HG02623 (cell line): ENCODE data around the gene PAQR9.
"Not testable (repeated sequence)": the region's sequence is repeated elsewhere in the genome, so short reads cannot be mapped to it uniquely, and the experiment has no call there.

ENCODE experiments used
- ATAC-seq: cut with Tn5 transposase; IDR thresholded peaks from one replicate; pipeline ENCODE4 v1.9.1; 2021; ENCODE audit warnings: moderate library complexity; ENCODE audit not compliant: unreplicated experiment

PAQR9 gene, protein sequence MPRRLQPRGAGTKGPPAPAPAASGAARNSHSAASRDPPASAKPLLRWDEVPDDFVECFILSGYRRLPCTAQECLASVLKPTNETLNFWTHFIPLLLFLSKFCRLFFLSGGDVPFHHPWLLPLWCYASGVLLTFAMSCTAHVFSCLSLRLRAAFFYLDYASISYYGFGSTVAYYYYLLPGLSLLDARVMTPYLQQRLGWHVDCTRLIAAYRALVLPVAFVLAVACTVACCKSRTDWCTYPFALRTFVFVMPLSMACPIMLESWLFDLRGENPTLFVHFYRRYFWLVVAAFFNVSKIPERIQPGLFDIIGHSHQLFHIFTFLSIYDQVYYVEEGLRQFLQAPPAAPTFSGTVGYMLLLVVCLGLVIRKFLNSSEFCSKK

DNA sequence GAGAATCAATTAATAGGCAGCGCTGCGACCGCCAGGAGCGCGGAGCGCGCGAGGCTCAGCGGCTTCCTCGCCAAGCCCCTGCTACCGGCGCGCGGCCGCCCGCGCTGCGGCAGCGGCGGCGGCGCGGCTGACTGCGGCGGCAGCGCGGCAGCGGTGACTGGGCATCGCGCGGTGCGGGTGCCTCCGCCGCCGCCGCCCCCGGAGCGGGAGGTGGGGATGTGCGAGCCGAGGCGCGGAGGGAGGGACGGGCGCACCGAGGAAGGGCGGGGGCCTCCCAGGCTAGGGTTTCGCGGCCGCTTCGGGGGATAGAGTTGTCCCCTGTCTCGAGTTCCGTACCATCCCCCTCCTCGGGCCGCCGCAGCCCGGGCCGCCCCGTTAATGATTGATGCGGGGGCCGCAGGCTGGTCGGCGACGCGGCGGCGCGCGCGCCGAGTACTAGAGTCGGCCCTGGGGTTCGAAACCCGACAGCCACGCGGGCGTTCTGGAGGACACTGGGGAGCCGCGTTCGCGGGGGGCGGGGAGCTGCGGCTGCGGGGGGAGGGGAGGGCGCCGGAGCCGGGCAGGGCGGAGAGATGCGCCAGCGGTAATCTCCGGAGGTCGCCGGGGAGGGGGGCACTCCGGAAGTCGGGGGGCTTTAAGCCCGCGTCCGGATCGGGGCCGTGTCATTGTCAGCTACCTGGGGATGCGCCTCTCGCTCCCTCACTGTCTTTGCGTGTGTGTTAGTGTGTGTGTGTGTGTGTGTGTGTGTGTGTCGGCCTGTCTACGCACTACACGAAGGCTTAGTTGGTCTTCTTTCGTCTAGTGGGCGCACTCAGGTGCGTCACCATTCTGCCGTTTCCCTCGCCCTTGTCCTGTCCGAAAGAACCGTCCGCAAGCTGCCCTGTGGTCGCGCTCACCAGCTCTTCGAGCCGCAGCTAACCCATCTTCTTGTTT lies at the start of gene PAQR9:
Gene PAQR9 (minus strand): TSS at position 159 of the 933 bp plus-strand sequence. CDS start 338 bp downstream, outside the sequence.
- ATAC-seq: no peak

DNA sequence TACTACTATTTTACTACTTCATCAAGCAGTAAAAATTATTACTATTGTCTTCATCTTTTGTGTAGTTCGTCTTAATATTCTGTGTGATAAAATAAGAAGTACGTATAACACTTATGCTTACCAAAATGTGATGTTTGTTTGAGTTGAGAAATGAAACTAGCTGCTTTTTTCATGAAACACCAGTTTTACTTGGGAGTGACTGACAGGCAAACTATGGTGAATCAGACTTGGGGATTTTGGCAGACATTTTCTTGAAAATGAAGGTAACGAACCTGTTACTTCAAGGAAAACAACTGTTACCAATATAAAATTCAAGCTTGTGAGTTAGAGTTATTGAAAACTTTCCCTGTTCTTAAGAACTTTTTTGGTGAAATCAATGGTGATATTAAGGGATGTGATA lies 48.2 kb upstream of the PAQR9 start:
- ATAC-seq: no peak

DNA sequence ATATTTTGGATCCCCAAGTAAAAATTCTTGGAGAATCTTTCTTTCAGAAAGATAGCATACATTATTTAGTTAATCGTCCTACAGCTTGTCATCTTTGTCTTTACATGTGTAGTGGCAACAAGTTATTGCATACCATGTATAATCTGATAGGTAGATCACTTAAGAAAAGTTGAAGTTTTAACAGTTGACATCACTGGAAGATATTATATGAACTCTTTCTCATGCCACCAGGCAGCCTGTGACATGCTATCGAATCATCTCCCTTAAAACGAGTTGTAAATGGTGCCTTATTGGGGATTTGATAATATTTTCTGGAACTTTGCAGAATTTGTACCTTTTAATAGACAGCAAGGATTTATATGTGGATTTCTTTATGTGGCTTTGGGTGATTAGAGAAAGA lies 46.5 kb upstream of the PAQR9 start:
- ATAC-seq: no peak

DNA sequence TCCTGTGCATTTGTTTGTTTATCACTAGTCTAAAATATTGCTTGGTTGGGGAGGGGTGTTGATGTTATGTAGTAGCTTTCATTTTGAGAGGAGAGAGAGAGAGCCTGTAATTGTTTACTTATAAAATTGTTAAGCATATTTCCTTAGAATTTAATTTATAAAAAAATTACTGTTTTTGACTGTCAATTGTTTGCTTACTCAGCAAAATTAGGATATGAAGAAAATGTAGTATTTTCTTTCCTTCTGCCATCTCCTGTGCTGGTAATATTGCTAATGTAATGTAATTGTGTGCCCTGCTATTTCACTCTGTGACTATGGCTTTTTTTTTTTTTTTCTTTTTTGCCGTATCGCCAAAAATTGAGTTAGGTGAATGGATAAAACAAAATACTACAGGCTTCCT lies 41.3 kb upstream of the PAQR9 start:
- ATAC-seq: no peak

DNA sequence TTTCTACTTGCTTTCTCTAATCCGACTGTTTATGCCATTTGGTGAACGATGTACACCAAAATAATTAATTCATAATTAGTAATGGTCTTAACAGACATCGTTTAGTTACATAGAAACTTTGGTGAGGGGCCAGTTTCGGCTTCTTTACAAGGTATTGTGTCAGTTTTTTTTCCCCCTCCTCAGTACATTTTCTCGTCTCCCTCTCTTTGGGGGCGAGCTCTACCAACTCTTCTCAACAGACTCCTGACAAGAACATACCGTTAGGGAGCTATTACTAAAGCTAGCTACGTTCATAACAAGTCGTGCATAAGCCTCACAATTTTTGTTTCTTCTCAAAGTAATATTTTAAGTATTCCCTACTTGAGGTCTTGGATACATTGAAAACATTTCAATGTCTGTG lies 39.3 kb upstream of the PAQR9 start:
- ATAC-seq: no peak

DNA sequence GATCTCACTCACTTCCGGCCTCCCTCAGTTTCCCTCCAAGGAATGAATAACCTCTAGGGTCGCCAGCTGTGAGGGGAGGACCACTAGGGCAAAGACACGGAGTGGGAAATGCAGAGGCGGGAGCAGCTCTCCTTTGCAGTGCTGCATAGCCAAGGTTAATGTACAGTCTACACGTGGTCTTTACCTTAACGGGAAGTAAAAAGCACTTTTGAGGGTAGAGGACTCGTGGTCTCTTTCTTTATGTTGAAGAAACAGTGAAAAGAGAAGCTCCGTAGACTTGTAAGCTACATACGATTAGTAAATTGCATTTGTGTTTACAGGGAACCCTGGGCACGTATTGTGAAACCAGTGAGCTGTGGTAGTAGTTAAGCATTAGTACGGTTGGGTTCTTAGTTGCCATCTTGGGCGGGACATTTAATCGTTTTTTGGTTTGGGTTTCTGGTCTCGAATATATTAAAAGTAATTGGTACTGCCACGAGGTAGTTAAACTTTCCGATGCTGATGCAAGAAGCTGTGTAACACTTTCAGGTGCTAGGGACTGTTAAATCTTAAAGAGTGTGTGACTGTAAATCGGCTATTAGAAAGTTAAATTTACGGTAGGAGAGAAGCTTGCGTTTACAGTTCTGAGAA lies 38.7 kb upstream of the PAQR9 start:
- peak; percentile 28 for ATAC-seq

DNA sequence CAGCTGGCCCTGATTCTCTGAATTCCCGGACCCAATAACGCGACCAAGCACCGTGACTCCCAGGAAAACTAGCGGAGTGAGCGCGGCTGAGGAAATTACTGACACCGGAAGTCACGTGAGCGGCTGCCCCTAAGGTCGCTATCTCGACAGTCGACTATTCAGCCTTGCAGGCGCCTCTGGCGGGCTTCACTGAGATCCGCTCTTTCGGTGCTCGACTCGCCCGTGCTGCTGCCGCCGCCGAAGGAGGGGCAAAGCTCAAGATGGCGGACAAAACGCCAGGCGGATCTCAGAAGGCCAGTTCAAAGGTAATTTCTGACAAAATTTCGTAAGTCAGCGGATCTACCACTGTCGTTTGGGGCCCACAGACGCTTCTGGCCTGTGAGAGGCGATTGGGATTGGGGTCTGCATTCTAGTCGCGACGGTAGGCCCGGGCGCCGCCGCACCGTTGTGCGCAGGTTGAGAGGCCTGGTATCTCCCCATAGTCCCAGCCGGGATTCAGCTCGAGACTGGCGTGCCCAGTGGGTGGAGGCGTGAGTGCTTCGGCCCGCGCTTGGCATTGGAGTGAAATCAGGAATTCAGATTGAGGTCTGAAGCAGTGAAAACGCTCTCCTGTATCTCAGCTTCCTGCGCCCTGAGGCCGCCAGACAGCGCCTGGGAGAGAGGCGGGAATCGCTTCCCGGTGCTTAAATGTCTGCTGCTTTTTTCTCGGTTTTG lies 38.1 kb upstream of the PAQR9 start, which contains the start of gene U2SURP:
Gene U2SURP (plus strand): TSS at position 202 of the 714 bp plus-strand sequence. CDS start 59 bp downstream, at position 261.
- ATAC-seq: peak; percentile 78

DNA sequence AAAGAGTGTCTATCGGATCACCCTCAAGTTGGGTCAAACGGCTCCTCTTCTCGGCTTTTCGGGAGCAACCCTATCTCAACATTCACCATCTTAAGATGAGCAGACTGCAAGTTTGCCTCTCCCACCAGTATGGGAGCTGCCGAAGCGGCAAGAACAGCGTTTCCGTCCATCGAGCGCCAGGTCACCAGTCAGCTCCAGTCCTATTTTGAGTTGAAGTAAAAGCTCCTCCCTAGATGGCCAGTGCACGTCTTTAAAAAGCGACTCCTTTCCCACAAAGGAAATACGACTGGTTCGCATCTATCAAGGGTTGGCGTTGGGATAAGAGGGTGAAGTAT lies 37.5 kb upstream of the PAQR9 start:
- peak; percentile 60 for ATAC-seq

DNA sequence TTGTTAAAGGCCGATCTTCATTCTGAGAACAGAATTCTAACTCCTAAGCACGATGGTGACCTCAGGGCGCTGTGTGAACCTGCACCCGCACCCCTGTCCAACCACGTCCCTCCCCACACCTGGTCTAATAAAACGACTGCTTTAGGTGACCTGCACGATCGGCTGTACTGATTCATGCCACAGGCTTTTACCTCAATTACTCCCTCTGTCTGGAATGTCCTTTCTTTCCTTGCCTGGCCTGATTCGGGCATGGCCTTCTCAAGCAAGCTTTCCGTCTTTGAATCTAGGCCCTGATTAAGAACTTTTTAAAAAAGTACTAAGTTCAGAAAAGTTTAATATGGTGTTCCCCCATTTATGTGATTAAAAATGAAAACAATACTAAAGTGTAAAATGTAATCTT lies 37.1 kb upstream of the PAQR9 start:
- ATAC-seq: no peak

DNA sequence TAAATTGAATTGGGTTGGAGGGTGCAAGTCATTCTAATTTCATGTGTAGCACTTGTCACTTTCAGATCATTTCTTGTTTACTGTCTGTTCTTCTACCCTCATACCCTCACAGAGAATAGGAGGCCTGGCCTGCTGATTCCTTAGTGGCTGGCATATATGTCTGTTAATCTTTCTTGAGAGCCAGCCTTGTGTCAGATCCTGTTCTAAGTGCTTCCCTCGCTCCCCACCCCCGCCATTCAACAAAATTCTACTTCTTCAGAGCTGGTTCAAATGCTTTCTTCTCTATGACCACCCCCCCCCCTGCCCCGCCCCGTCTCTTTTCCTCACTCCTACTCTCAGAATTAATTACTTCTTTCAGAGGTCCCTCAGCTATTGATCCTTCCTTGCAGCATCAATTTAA lies 36.4 kb upstream of the PAQR9 start:
- ATAC-seq: no peak

DNA sequence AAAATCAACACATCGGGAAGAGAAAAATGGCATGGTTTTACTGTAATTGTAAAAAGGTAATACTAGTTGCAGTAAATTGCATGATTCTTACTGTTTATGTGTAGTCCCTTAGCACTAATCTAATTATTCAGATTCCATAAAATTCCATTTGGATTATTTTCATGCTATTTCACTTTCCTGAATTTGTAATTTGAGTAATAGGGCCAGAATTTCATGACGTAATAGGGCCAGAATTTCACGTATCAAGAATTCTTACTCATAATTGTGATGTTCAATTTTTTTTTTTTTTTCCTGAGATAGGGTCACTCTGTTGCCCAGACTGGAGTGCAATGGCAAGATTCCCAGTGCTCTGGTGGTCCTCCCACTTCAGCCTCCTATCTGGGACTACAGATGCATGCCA lies 35.0 kb upstream of the PAQR9 start:
- ATAC-seq: no peak

DNA sequence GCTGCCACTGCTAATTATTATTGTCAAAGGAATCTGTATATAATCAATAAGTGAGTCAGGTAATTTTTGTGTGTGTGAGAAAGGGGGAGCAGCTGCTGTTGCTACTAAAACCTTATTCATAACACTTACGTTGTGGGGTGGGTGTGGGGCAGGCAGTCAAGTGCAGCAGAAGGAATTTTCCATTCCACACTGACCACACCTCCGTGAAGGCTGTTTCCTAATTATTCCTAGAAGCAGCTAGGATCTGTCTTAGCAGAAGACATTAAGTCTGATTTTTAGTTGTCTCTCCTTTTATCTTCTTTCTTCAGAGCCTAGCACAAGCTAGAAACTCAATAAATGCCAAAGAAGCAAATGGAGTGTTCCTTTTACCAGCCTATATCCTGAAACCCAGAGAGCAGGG lies 33.9 kb upstream of the PAQR9 start:
- no peak for ATAC-seq

DNA sequence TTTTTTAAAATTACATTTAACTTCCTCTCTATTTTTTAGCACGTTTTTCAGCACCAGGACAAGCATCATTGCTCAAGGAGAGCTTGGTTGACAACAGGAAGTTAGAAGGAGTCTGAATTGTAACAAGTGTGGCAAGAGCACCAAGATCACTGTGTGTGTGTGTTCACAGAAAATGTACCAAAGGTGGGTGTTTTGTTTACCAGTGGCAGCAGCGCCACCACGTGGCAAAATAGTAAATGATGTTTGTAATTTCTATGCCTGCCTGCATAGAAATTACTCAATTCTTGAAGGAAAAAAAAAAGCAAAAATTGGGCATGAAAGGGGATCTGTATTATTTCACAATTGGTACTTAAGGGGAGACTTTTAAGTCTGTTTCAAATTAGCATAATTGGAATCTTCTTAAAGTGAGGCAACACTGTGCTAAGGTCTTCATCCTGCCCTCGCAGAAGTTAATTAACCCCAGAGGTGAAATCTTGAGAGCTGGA lies 30.5 kb upstream of the PAQR9 start:
- peak; percentile 67 for ATAC-seq

DNA sequence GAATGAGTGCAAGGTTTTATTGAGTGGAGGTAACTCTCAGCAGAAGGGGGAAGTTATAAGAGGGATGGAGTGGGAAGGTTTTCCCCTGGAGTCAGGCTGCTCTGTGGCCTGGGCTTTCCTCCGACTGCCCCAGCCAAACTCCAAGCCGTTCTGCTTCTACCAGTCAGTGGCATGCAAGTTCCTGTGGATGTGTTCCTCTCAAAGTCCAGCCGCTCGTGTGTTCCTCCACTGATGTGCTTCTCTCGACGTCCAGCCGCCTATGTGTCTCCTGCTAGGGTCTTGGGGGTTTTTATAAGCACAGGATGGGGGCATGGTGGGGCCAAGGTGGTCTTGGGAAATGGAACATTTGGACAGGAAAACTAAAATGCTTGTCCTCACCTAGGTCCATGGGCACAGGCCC lies 28.8 kb upstream of the PAQR9 start:
- ATAC-seq: no peak

DNA sequence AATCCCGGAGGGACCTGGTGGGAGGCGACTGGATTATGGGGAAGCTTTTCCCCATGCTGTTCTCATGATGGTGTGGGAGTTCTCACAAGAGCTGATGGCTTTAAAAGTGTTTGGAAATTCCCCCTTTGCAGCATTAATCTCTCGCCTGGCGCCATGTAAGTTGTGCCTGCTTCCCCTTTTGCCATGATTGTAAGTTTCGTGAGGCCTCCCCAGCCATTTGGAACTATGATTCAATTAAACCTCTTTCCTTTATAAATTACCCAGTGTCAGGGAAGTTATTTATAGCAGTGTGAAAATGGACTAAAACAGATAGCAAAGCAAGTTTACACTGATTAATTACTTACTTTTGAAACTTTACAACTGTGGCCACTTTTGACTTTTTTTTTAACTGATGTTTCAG lies 27.2 kb upstream of the PAQR9 start:
- no peak for ATAC-seq

DNA sequence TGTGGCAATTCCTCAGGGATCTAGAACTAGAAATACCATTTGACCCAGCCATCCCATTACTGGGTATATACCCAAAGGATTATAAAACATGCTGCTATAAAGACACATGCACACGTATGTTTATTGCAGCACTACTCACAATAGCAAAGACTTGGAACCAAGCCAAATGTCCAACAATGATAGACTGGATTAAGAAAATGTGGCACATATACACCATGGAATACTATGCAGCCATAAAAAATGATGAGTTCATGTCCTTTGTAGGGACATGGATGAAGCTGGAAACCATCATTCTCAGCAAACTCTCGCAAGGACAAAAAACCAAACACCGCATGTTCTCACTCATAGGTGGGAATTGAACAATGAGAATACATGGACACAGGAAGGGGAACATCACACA lies 25.4 kb upstream of the PAQR9 start:
- ATAC-seq: not testable (repeated sequence)

DNA sequence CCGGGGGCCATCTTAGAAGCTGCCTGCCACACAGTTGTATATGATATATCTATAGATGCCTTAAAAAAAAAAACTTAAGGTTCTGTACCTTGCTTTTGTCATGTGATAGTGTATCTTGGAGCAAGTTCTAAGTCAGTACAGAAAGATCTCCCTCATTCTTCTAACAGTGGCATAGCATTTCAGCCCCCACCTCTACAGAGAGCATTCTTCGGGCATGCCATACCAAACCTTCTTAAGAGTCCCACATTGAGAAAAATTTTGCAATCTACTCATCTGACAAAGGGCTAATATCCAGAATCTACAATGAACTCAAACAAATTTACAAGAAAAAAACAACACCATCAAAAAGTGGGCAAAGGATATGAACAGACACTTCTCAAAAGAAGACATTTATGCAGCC lies 24.7 kb upstream of the PAQR9 start:
- ATAC-seq: not testable (repeated sequence)

DNA sequence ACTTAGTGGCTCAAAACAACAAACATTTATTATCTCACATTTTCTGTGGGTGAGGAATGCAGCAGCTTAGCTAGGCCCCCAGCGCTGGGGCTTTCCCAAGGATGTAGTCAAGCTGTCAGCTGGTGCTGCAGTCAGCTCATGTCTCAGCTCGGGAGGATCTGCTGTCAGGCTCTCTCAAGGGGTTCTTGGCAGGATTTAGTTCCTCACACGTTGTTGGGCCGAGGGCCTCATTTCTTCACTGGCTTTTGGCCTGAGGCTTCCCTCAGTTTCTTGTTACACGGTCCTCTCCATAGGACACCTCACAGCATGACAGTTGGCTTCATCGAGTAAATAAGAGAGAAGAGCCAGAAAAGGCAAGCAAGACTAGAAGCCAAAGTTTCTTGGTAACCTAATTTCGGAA lies 24.2 kb upstream of the PAQR9 start:
- ATAC-seq: no peak

DNA sequence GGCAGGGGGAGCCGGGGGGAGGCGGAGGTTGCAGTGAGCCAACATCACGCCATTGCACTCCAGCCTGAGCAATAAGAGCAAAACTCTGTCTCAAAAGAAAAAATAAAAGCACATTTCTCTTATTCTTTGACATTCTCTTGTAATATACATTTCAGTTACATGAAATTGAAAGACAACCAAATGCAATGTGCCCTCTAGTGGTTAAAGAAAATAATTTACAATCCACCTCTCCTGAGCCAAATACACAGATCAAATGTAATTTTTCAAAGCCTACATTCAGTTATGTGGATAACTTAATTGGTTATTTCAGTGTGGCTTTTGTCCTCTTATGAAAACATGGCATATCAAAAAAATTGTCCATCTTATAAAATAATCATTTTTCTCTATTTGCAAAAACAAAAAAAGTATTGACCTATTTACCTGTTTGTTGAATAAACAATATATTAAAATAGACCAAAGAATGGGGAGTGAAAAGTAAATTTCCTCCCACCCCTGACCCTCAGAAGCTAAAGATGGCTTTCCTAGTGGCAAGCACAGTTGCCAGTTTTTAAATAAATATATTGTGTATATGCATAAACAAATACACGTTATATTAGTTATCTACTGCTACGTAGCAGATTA lies 23.7 kb upstream of the PAQR9 start:
- ATAC-seq: no peak

DNA sequence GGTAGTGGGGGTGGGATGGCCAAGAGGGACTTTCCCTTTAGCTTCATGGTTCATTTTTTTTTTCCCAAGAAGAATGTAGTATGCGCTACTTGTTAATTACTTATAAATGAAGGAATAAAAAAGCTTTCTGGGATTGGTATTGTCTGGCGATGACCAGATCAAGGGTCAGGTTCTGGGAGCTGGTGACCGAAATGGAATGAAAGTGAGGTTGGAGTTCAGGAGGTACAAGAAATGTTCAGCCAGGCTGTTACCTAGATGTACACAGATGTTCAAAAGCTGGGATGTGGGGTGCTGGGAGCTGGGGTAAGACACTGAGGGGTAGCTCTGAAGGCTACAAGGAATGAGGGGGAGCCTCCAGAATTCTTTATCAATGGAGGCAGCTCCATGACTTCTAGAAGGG lies 20.8 kb upstream of the PAQR9 start:
- no peak for ATAC-seq
